ENCODE data around the gene IL16. TPM values are rescaled to one million over a fixed set of nuclear protein-coding genes. Genes with fewer than 3 reads are reported as not detected.

Gene IL16
- total RNA-seq, 2 donors from 2014 or later: 11.1 to 17.1 TPM

DNA sequence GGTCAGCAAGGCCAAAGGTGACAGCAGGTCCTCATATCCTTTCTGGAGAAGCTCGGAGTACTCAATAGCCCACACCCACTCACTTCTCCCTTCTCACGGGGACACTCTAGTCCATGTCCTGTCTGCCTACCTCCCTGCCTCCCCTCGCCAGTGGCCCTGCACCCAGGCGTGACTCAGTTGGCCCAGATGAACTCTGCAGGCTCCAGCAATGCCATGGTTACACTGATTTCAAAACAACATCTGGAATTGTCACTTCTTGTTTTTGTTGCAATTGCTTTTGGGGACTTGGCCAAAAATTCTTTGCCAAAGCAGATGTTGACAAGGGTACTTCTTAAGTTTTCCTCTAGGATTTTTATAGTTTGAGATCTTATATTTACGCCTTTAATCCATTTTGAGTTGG is 13.0 kb downstream of the IL16 start:
- no peak for ATAC-seq (ENCODE audit: insufficient number of reproducible peaks, low FRiP score, low read depth)
- H3K27ac ChIP-seq: no peak overlapping the region
- H3K27me3 ChIP-seq (replicated peaks; ENCODE audit: insufficient read depth): no peaks in the 10 kb centered on the region

DNA sequence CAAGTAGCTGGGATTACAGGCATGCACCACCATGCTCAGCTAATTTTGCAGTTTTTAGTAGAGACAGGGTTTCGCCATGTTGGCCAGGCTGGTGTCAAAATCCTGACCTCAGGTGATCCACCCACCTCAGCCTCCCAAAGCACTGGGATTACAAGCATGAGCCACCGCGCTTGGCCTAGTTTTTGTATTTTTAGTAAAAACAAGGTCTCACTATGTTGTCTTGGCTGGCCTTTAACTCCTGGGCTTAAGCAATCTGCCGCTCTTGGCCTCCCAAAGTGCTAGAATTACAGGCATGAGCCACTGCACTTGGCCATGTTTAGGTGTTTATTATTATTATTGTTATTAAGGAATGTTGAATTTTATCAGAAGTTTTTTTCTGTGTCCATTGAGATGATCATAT is 14.7 kb downstream of the IL16 start:
- H3K9me3 ChIP-seq: no peaks in the 10 kb centered on the region
- H3K4me1 ChIP-seq (ENCODE audit: control insufficient read depth in 1 of 2, low read depth in 2 of 2): no peaks in the 10 kb centered on the region
- H3K4me3 ChIP-seq: no peak overlapping the region
- H3K27me3 ChIP-seq (replicated peaks; ENCODE audit: insufficient read depth): no peaks in the 10 kb centered on the region
- no peak overlapping the region for H3K27ac ChIP-seq
- H3K36me3 ChIP-seq: no peaks in the 10 kb centered on the region
- TF ChIP-seq, protein P1, sequence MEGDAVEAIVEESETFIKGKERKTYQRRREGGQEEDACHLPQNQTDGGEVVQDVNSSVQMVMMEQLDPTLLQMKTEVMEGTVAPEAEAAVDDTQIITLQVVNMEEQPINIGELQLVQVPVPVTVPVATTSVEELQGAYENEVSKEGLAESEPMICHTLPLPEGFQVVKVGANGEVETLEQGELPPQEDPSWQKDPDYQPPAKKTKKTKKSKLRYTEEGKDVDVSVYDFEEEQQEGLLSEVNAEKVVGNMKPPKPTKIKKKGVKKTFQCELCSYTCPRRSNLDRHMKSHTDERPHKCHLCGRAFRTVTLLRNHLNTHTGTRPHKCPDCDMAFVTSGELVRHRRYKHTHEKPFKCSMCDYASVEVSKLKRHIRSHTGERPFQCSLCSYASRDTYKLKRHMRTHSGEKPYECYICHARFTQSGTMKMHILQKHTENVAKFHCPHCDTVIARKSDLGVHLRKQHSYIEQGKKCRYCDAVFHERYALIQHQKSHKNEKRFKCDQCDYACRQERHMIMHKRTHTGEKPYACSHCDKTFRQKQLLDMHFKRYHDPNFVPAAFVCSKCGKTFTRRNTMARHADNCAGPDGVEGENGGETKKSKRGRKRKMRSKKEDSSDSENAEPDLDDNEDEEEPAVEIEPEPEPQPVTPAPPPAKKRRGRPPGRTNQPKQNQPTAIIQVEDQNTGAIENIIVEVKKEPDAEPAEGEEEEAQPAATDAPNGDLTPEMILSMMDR (IDR thresholded peaks at IDR 0.05): no peak
- DNase-seq (ENCODE audit: low spot score) (no peak), ATAC-seq (ENCODE audit: insufficient number of reproducible peaks, low FRiP score, low read depth) (no peak)

More for the DNA sequence above, 13.0 kb downstream of the IL16 start:
- H3K4me3 ChIP-seq: no peak overlapping the region
- TF ChIP-seq, protein P1 (IDR thresholded peaks at IDR 0.05): no peak
- no peaks in the 10 kb centered on the region for H3K4me1 ChIP-seq (ENCODE audit: control insufficient read depth in 1 of 2, low read depth in 2 of 2)
- no peaks in the 10 kb centered on the region for H3K9me3 ChIP-seq
- no peaks in the 10 kb centered on the region for H3K36me3 ChIP-seq
- no peak for DNase-seq (ENCODE audit: low spot score)

DNA sequence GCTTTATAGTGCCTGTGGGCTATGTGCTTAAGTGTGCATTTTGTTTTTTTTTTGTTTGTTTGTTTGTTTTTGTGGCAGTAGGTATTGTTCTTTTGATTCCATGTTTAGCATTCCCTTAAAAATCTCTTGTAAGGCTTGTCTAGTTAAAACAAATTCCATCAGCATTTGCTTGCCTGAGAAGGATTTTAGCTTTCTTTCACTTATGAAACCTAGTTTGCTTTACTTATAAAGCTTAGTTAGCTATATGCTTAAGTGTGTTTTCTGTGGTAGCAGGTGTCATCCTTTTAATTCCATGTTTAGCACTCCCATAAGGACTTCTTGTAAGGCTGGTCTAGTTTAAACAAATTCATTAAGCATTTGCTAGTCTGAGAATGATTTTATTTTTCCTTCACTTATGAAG is 17.3 kb downstream of the IL16 start:
- no peak for ATAC-seq (ENCODE audit: insufficient number of reproducible peaks, low FRiP score, low read depth)
- TF ChIP-seq, protein P1 (IDR thresholded peaks at IDR 0.05): no peak
- H3K27ac ChIP-seq: no peak overlapping the region

DNA sequence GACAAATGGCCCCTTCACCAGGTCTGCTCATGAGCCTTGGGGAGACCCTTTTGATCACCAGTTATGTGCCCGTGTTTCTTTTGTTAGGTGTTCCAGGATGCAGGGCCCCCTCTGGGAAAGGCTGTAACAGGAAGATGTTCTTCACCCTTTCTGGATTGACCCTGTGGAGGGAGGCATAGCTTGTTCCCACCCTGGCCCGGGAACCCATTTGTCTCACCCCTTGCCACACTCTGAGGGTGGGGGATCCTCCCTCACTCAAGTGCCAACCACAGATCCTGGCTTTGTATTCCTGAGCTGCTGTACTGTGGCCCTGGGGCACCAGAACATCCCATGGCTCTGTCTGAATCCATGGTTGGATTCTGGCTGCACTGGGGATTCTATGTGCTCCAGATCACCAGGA is 18.9 kb downstream of the IL16 start:
- H3K27ac ChIP-seq: no peak overlapping the region
- H3K9me3 ChIP-seq: no peaks in the 10 kb centered on the region

More for the DNA sequence above, 17.3 kb downstream of the IL16 start:
- H3K4me1 ChIP-seq (ENCODE audit: control insufficient read depth in 1 of 2, low read depth in 2 of 2): no peaks in the 10 kb centered on the region
- no peaks in the 10 kb centered on the region for H3K9me3 ChIP-seq
- no peaks in the 10 kb centered on the region for H3K27me3 ChIP-seq (replicated peaks; ENCODE audit: insufficient read depth)
- DNase-seq (ENCODE audit: low spot score): no peak
- no peak overlapping the region for H3K4me3 ChIP-seq
- no peaks in the 10 kb centered on the region for H3K36me3 ChIP-seq

DNA sequence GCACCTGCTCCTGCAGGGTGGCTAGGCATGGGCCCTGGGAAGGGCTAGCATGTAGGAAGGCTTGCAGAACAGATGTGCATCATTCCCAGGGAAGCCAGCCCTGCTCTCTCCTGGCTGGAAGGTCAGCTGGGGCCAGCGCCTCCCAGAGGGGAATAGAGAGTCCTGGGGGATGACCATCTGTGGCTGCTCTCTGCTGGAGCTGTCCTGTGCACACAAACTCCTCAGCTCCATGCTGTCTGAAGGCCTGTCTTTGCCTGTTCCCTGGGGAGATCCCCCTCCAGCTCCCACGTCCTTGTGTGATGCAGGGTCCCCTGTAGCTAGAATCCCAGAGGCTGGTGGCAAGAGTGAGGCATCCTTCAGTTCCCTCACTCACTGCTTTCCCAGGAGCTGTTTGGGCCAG is 19.3 kb downstream of the IL16 start:
- H3K27ac ChIP-seq: no peak overlapping the region
- no peak for ATAC-seq (ENCODE audit: insufficient number of reproducible peaks, low FRiP score, low read depth)
- no peak overlapping the region for H3K4me3 ChIP-seq
- H3K4me1 ChIP-seq (ENCODE audit: control insufficient read depth in 1 of 2, low read depth in 2 of 2): no peaks in the 10 kb centered on the region
- DNase-seq (ENCODE audit: low spot score): no peak
- no peaks in the 10 kb centered on the region for H3K9me3 ChIP-seq
- TF ChIP-seq, protein P1 (IDR thresholded peaks at IDR 0.05): no peak
- H3K36me3 ChIP-seq: no peaks in the 10 kb centered on the region
- H3K27me3 ChIP-seq (replicated peaks; ENCODE audit: insufficient read depth): no peaks in the 10 kb centered on the region

More for the DNA sequence above, 18.9 kb downstream of the IL16 start:
- TF ChIP-seq, protein P1 (IDR thresholded peaks at IDR 0.05): no peak
- no peak overlapping the region for H3K4me3 ChIP-seq
- H3K36me3 ChIP-seq: no peaks in the 10 kb centered on the region
- H3K27me3 ChIP-seq (replicated peaks; ENCODE audit: insufficient read depth): no peaks in the 10 kb centered on the region
- no peak for ATAC-seq (ENCODE audit: insufficient number of reproducible peaks, low FRiP score, low read depth)
- H3K4me1 ChIP-seq (ENCODE audit: control insufficient read depth in 1 of 2, low read depth in 2 of 2): no peaks in the 10 kb centered on the region
- no peak for DNase-seq (ENCODE audit: low spot score)
